Fibroblast of lung (primary cell): ENCODE measurements around the gene CTNNA2. TPM values are rescaled to one million over a fixed set of nuclear protein-coding genes. Genes with fewer than 3 reads are reported as not detected.

Experiments
- DNase-seq, 2 donors: peaks; one replicate each; pipeline versions ENCODE4 v3.0.0 to v3.0.0-alpha.2; 2010; ENCODE audit warnings: low read depth in 2 of 2
- H2AFZ ChIP-seq: 2 replicates; pipeline ENCODE4 v1.5.1; 2012; ENCODE audit warnings: low read length, control low read depth, inconsistent platforms
- H3K27ac ChIP-seq: 2 replicates; pipeline ENCODE4 v1.5.1; 2011; ENCODE audit warnings: low read length, control low read depth; ENCODE audit not compliant: insufficient read depth
- H3K27me3 ChIP-seq: 2 replicates; pipeline ENCODE4 v1.5.1; 2011; ENCODE audit warnings: mild to moderate bottlenecking, low read length; ENCODE audit not compliant: control insufficient read depth, insufficient read depth
- H3K36me3 ChIP-seq: 2 replicates; pipeline ENCODE4 v1.5.1; 2011; ENCODE audit warnings: low read length; ENCODE audit not compliant: control insufficient read depth, insufficient read depth
- H3K4me1 ChIP-seq: 2 replicates; pipeline ENCODE4 v1.5.1; 2011; ENCODE audit warnings: low read length; ENCODE audit not compliant: control insufficient read depth, insufficient read depth; ENCODE audit errors: extremely low read depth
- H3K4me2 ChIP-seq: 2 replicates; pipeline ENCODE4 v1.5.1; 2011; ENCODE audit warnings: low read length, control low read depth; ENCODE audit not compliant: insufficient read depth; ENCODE audit errors: extremely low read depth
- H3K4me3 ChIP-seq, 4 experiments: fragments of 200-600 bp in 1 of 4; sonication (generic) in 1 of 4; replicated peaks in 1 of 4; 2 replicates each; pipeline ENCODE4 v1.5.1; 2011 to 2016; ENCODE audit warnings: low read length in 4 of 4, low read depth in 3 of 4, mild to moderate bottlenecking in 3 of 4, control low read depth in 2 of 4, inconsistent platforms in 1 of 4, mixed read lengths in 1 of 4; ENCODE audit not compliant: insufficient read depth in 1 of 4; ENCODE audit errors: control extremely low read depth in 1 of 4
- H3K79me2 ChIP-seq: 2 replicates; pipeline ENCODE4 v1.5.1; 2012; ENCODE audit warnings: mild to moderate bottlenecking, low read length, inconsistent platforms; ENCODE audit not compliant: control insufficient read depth, insufficient read depth
- H3K9ac ChIP-seq: 2 replicates; pipeline ENCODE4 v1.5.1; 2011; ENCODE audit warnings: mild to moderate bottlenecking, low read length, control low read depth; ENCODE audit not compliant: insufficient read depth
- H3K9me3 ChIP-seq: 2 replicates; pipeline ENCODE4 v1.5.1; 2012; ENCODE audit warnings: low read depth, low read length; ENCODE audit not compliant: control insufficient read depth, insufficient read depth
- H4K20me1 ChIP-seq: 2 replicates; pipeline ENCODE4 v1.5.1; 2011; ENCODE audit warnings: low read length; ENCODE audit not compliant: control insufficient read depth, insufficient read depth; ENCODE audit errors: extremely low read depth
- CTCF ChIP-seq, 2 donors: IDR thresholded peaks in 1 of 2; conservative IDR thresholded peaks in 1 of 2; 1 replicate in 1 of 2; 2 replicates in 1 of 2; pipeline ENCODE4 v1.5.1; 2011 to 2012; ENCODE audit warnings: low read length in 2 of 2, control low read depth in 1 of 2, inconsistent platforms in 1 of 2, low read depth in 1 of 2, mild to moderate bottlenecking in 1 of 2
- EZH2 ChIP-seq: IDR thresholded peaks from 2 replicates; pipeline ENCODE4 v1.5.1; 2012; ENCODE audit warnings: low read length, control low read depth, mild to moderate bottlenecking; ENCODE audit errors: missing control alignments
- polyA plus RNA-seq, 2 donors: library from polyadenylated mRNA; depleted of rRNA in 1 of 2; stranded (reverse) in 1 of 2; unstranded in 1 of 2; fragments of >200 nt; gene quantifications; 2 replicates each; pipeline ENCODE4 v1.2.1, GENCODE V29; 2011 to 2012; ENCODE audit warnings: missing spikeins in 1 of 2
- total RNA-seq: library from RNA; depleted of rRNA; stranded (reverse); fragments of >200 nt; gene quantifications from 2 replicates; pipeline ENCODE4 v1.2.1, GENCODE V29; 2014

Gene CTNNA2
- total and polyA plus RNA-seq, 2 donors (not counting 1 experiment from before 2014, with no cell fraction given), result not detected

- Histone ChIP-seq H3K79me2 (no peaks in the 10 kb centered on the region), H3K4me1 (no peaks in the 10 kb centered on the region), H3K27ac (no peak overlapping the region), H4K20me1 (no peaks in the 10 kb centered on the region), H3K4me3 (no peak overlapping the region), H3K27me3 (no peaks in the 10 kb centered on the region), H3K9me3 (no peaks in the 10 kb centered on the region), H3K9ac (no peak overlapping the region), H3K4me2 (no peak overlapping the region), H3K36me3 (no peaks in the 10 kb centered on the region), H2AFZ (no peak overlapping the region)
- DNase-seq, result no peak
- TF ChIP-seq EZH2, result no peak
- no peak for TF ChIP-seq CTCF (conservative IDR thresholded peaks at IDR 0.05 in 1 of 2, IDR thresholded peaks at IDR 0.05 in 1 of 2; ENCODE audit: low read depth in 1 of 2, low read length in 2 of 2)
Measured at GRCh38 chr2:80545420-80546210, 1032.8 kb downstream of the CTNNA2 start.

DNA sequence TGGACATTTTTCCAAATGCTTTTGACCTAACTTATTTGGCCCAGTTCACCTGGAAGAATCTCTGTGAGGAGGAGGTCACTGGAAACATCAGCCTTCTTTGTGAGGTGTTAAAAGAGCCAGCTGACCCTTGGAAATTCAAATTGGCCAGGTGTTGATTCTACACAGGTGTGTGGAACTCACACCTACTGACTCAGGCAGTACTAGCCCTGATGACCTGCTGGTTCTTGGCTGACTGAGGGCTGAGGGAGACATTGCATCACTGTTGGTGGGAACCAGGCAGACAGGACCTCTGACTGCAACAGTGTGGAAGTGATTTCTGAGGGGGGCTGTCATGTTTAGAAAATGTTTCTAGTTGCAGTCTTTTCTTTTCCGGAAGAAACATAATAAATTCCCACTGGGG is 1033.9 kb downstream of the CTNNA2 start:
- no peak overlapping the region for H2AFZ ChIP-seq
- no peak for DNase-seq
- H3K27ac ChIP-seq, result no peak overlapping the region
- H3K79me2 ChIP-seq, result no peaks in the 10 kb centered on the region
- H4K20me1 ChIP-seq, result no peaks in the 10 kb centered on the region
- H3K27me3 ChIP-seq, result no peaks in the 10 kb centered on the region
- H3K4me3 ChIP-seq, result no peak overlapping the region
- H3K9ac ChIP-seq, result no peak overlapping the region
- no peaks in the 10 kb centered on the region for H3K9me3 ChIP-seq
- no peak overlapping the region for H3K4me2 ChIP-seq
- no peaks in the 10 kb centered on the region for H3K4me1 ChIP-seq
- no peak for TF ChIP-seq CTCF (conservative IDR thresholded peaks at IDR 0.05 in 1 of 2, IDR thresholded peaks at IDR 0.05 in 1 of 2; ENCODE audit: low read depth in 1 of 2, low read length in 2 of 2)
- no peak for TF ChIP-seq EZH2
- H3K36me3 ChIP-seq, result no peaks in the 10 kb centered on the region

- no peaks in the 10 kb centered on the region for H4K20me1 ChIP-seq
- no peak overlapping the region for H3K4me3 ChIP-seq
- H3K9me3 ChIP-seq, result no peaks in the 10 kb centered on the region
- no peaks in the 10 kb centered on the region for H3K36me3 ChIP-seq
- no peak for DNase-seq
- no peaks in the 10 kb centered on the region for H3K4me1 ChIP-seq
- no peak overlapping the region for H3K4me2 ChIP-seq
- H3K9ac ChIP-seq, result no peak overlapping the region
- no peak overlapping the region for H2AFZ ChIP-seq
- no peaks in the 10 kb centered on the region for H3K27me3 ChIP-seq
- no peak overlapping the region for H3K27ac ChIP-seq
- TF ChIP-seq EZH2, result no peak
- H3K79me2 ChIP-seq, result no peaks in the 10 kb centered on the region
Measured at GRCh38 chr2:80547344-80547743, 1034.5 kb downstream of the CTNNA2 start.
